Endodermal cell (in vitro differentiated cells): ENCODE results near the gene CAPN12. TPM values are rescaled to one million over a fixed set of nuclear protein-coding genes. Genes with fewer than 3 reads are reported as not detected.

Source experiments
- DNase-seq: peaks from one replicate; pipeline ENCODE4 v3.0.0-alpha.2; 2017
- H3K27ac ChIP-seq: 2 replicates; pipeline ENCODE4 v1.5.1; 2013; ENCODE audit warnings: mild to moderate bottlenecking, low read depth, low read length, moderate library complexity
- H3K27me3 ChIP-seq: 2 replicates; pipeline ENCODE4 v1.6.1; 2013; ENCODE audit warnings: mild to moderate bottlenecking, low read length, moderate library complexity; ENCODE audit not compliant: insufficient read depth, control insufficient read depth, poor library complexity, severe bottlenecking
- H3K36me3 ChIP-seq: 2 replicates; pipeline ENCODE4 v1.7.0; 2013; ENCODE audit warnings: mild to moderate bottlenecking, low read length, moderate library complexity; ENCODE audit not compliant: control insufficient read depth, insufficient read depth
- H3K4me1 ChIP-seq: one replicate; pipeline ENCODE4 v1.7.0; 2013; ENCODE audit warnings: low read length; ENCODE audit not compliant: control insufficient read depth, insufficient read depth
- H3K4me3 ChIP-seq: 2 replicates; pipeline ENCODE4 v1.5.1; 2013; ENCODE audit warnings: mild to moderate bottlenecking, low read length, moderate library complexity
- H3K9ac ChIP-seq: 2 replicates; pipeline ENCODE4 v1.6.1; 2013; ENCODE audit warnings: mild to moderate bottlenecking, low read length, moderate library complexity; ENCODE audit not compliant: poor library complexity, severe bottlenecking; ENCODE audit errors: extremely low read depth
- H3K9me3 ChIP-seq: 2 replicates; pipeline ENCODE4 v1.6.1; 2013; ENCODE audit warnings: mild to moderate bottlenecking, low read length, moderate library complexity; ENCODE audit not compliant: control insufficient read depth
- H3K27ac Mint-ChIP-seq: 2 replicates; pipeline ENCODE4 v1.8.0; 2020; ENCODE audit warnings: mixed read lengths
- H3K27me3 Mint-ChIP-seq: 2 replicates; pipeline ENCODE4 v1.8.0; 2021; ENCODE audit warnings: mild to moderate bottlenecking, mixed read lengths; ENCODE audit not compliant: insufficient read depth
- H3K36me3 Mint-ChIP-seq: 2 replicates; pipeline ENCODE4 v1.8.0; 2020; ENCODE audit warnings: low read depth, mixed read lengths
- H3K4me1 Mint-ChIP-seq: 2 replicates; pipeline ENCODE4 v1.8.0; 2020; ENCODE audit warnings: mixed read lengths
- H3K4me3 Mint-ChIP-seq: 2 replicates; pipeline ENCODE4 v1.8.0; 2020; ENCODE audit warnings: mild to moderate bottlenecking, moderate library complexity, mixed read lengths
- H3K9me3 Mint-ChIP-seq: 2 replicates; pipeline ENCODE4 v1.8.0; 2020; ENCODE audit warnings: mild to moderate bottlenecking, mixed read lengths
- CTCF ChIP-seq: fragments of 200-600 bp; sonication (generic); conservative IDR thresholded peaks from 2 replicates; pipeline ENCODE4 v1.5.0; 2021; ENCODE audit warnings: antibody characterized with exemption, mild to moderate bottlenecking
- WGBS, 2 experiments: methylation state at CpG; one replicate each; pipeline versions ENCODE4 v1.1.5 to v1.1.7; 2013; ENCODE audit warnings: missing lambda C conversion rate in 2 of 2, mixed read lengths in 1 of 2; ENCODE audit not compliant: insufficient coverage in 1 of 2, insufficient read length in 1 of 2; 5-methylcytosine and 5-hydroxymethylcytosine counted together
- total RNA-seq, 2 donors: library from RNA; stranded (reverse); fragmentation: NEBNext Ultra II Directional in 1 of 2; extraction: Animal tissue kit (Norgen Biotek cat#: 25700) in 1 of 2; gene quantifications; 2 replicates in 1 of 2; 3 replicates in 1 of 2; pipeline ENCODE4 v1.2.1, GENCODE V29; 2021

CAPN12 gene
- total RNA-seq, 2 donors from 2014 or later = 14.5 to 83.0 TPM

DNA sequence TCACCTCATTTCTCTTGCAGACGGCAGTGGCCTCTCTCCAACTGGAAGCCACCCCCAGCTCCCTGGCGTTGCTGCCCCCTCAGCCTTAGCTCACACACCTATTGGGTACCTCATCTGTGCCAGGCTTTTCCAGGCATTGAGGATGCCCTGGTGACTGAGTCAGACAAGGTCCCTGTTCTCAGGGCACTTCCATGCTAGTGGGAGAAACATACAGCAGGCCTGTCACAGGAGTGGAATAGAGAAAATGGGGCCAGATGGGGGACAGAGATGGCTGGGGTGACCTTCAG lies 33.9 kb downstream of the CAPN12 start:
- H3K27me3 ChIP-seq = no peaks in the 10 kb centered on the region
- Mint-ChIP-seq H3K27ac (no peak overlapping the region), H3K4me1 (no peaks in the 10 kb centered on the region), H3K9me3 (no peaks in the 10 kb centered on the region), H3K27me3 (no peaks in the 10 kb centered on the region), H3K4me3 (no peak overlapping the region), H3K36me3 (peaks cover 72% of the 10 kb centered on the region)
- 90 to 100% methylated on average over 2 of the region's 2 CpGs for WGBS, 2 experiments
- H3K4me3 ChIP-seq = no peak overlapping the region
- H3K9me3 ChIP-seq = no peaks in the 10 kb centered on the region
- H3K27ac ChIP-seq = peak overlapping the region; percentile 3
- no peak for TF ChIP-seq CTCF
- peaks cover 86% of the 10 kb centered on the region for H3K36me3 ChIP-seq
- no peak for DNase-seq
- H3K4me1 ChIP-seq = no peaks in the 10 kb centered on the region
- no peak overlapping the region for H3K9ac ChIP-seq

DNA sequence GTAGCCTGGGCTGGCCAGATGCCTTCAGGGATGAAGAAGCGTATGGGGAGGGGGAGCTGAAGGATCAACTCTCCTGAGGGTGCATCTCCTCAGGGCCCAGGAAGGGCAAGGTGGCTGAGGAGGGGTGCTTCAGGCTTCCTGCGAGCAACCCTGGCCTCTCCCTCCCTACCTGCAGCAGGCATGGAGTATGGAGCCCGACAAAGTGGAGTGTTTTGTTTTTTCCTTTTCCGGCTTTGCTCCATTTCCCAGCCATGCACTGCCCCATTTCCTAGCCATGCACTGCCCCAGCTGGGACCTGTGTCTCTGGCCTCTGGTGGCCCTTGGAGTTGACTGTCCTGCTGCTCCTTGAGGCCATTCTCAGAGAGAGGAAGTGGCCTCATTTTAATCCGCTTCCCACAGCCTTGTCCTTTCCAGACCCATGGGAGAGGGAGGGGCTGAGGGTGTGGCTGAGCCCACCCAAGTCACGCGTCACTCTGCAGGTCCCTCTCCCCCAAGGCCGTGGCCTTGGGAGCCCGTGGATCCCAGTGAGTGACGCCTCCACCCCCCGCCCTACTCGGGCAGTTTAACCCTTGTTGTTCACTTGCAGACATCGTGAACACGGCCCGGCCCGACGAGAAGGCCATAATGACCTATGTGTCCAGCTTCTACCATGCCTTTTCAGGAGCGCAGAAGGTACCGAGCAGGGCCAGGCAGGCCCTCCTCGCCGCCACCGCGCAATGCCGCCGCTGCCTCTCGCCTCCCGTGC lies 34.4 kb downstream of the CAPN12 start:
- H3K9me3 ChIP-seq = no peaks in the 10 kb centered on the region
- H3K27ac Mint-ChIP-seq = no peak overlapping the region
- H3K4me3 Mint-ChIP-seq = no peak overlapping the region
- H3K4me1 Mint-ChIP-seq = no peaks in the 10 kb centered on the region
- no peak for TF ChIP-seq CTCF
- H3K27me3 Mint-ChIP-seq = no peaks in the 10 kb centered on the region
- DNase-seq = no peak
- no peaks in the 10 kb centered on the region for H3K4me1 ChIP-seq
- H3K4me3 ChIP-seq = no peak overlapping the region
- no peak overlapping the region for H3K27ac ChIP-seq
- WGBS, 2 experiments = 95% methylated on average over 22 to 27 of the region's 27 CpGs
- H3K36me3 Mint-ChIP-seq = peaks cover 69% of the 10 kb centered on the region
- no peaks in the 10 kb centered on the region for H3K27me3 ChIP-seq
- no peaks in the 10 kb centered on the region for H3K9me3 Mint-ChIP-seq
- H3K9ac ChIP-seq = no peak overlapping the region
- H3K36me3 ChIP-seq = peaks cover 90% of the 10 kb centered on the region

- Mint-ChIP-seq H3K9me3 (no peaks in the 10 kb centered on the region), H3K36me3 (peaks cover 72% of the 10 kb centered on the region), H3K4me1 (no peaks in the 10 kb centered on the region), H3K27me3 (no peaks in the 10 kb centered on the region), H3K27ac (no peak overlapping the region), H3K4me3 (no peak overlapping the region)
- Histone ChIP-seq H3K4me3 (no peak overlapping the region), H3K9ac (no peak overlapping the region), H3K27me3 (no peaks in the 10 kb centered on the region), H3K27ac (no peak overlapping the region), H3K4me1 (no peaks in the 10 kb centered on the region), H3K36me3 (peaks cover 90% of the 10 kb centered on the region), H3K9me3 (no peaks in the 10 kb centered on the region)
- WGBS, 2 experiments = 89 to 100% methylated on average over 9 to 10 of the region's 10 CpGs
- DNase-seq = no peak
- TF ChIP-seq CTCF = no peak
These were observed 35.2 kb downstream of the CAPN12 start for GRCh38 chr19:38709119-38709518.
